A673 (cell line): Measurements from ENCODE around the gene UTP4.

ENCODE experiments used
- CTCF ChIP-seq: fragments of 300-800, 200-600 bp; sonication (generic); conservative IDR thresholded peaks from 2 replicates; pipeline ENCODE4 v1.5.1; 2017; ENCODE audit warnings: low read depth, mild to moderate bottlenecking, antibody characterized with exemption, low read length, moderate library complexity, mixed read lengths
- EZH2 ChIP-seq: fragments of 200-600 bp; sonication (generic); IDR thresholded peaks from 2 replicates; pipeline ENCODE4 v1.6.1; 2017; ENCODE audit warnings: borderline replicate concordance, low read depth, mild to moderate bottlenecking, mixed read lengths, antibody characterized with exemption, low read length; ENCODE audit not compliant: poor library complexity, severe bottlenecking

GRCh38 chr16:69160192-69160591, 27.7 kb downstream of the UTP4 start:
- TF ChIP-seq EZH2 (no peak), CTCF (no peak)
